Activated CD8-positive, alpha-beta T cell treated with anti-CD3 and anti-CD28 coated beads for 36 hours (primary cell): ENCODE results near the gene PLXNA1. TPM values are rescaled to one million over a fixed set of nuclear protein-coding genes. Genes with fewer than 3 reads are reported as not detected.

Source experiments
- ATAC-seq: fragments of 200-7000 bp; cut with Tn5 transposase; one replicate; pipeline ENCODE4 v1.10.0; 2021; ENCODE audit warnings: mild to moderate bottlenecking, moderate library complexity
- CTCF ChIA-PET: fragments of 350-600 bp; sonication (Branson Sonifier 250); formaldehyde crosslinking; loops from one replicate; lab custom pipeline; 2021; ENCODE audit warnings: antibody characterized with exemption; lab: Charles Lee
- POLR2A ChIA-PET: fragments of 350-600 bp; sonication (Branson Sonifier 250); formaldehyde crosslinking; loops from one replicate; lab custom pipeline; 2021; ENCODE audit warnings: antibody characterized with exemption; lab: Charles Lee
- DNase-seq: peaks from one replicate; pipeline ENCODE4 v3.0.0-alpha.2; 2020
- H3K27ac Mint-ChIP-seq: one replicate; pipeline ENCODE4 v1.8.0; 2021; ENCODE audit warnings: mild to moderate bottlenecking, mixed read lengths
- H3K27me3 Mint-ChIP-seq: one replicate; pipeline ENCODE4 v1.8.0; 2021; ENCODE audit warnings: mixed read lengths
- H3K36me3 Mint-ChIP-seq: one replicate; pipeline ENCODE4 v1.8.0; 2021; ENCODE audit warnings: low read depth, mixed read lengths
- H3K4me1 Mint-ChIP-seq: one replicate; pipeline ENCODE4 v1.8.0; 2021; ENCODE audit warnings: low read depth, mixed read lengths
- H3K4me3 Mint-ChIP-seq: one replicate; pipeline ENCODE4 v1.8.0; 2021; ENCODE audit warnings: mild to moderate bottlenecking, moderate library complexity, mixed read lengths
- H3K9me3 Mint-ChIP-seq: one replicate; pipeline ENCODE4 v1.8.0; 2021; ENCODE audit warnings: mixed read lengths
- intact Hi-C: fragments of 100-400 bp; cut with micrococcal nuclease; formaldehyde crosslinking; loops from one replicate; pipeline ENCODE4 v1.10.0; 2022
- total RNA-seq, 2 experiments: library from RNA; stranded (reverse); gene quantifications; one replicate each; pipeline ENCODE4 v1.2.3, GENCODE V29; 2021
- TF ChIP-seq, protein P1 (sequence below): fragments of 200-600 bp; IDR thresholded peaks from one replicate; pipeline ENCODE4 v1.8.0; 2022; ENCODE audit warnings: antibody characterized with exemption, mild to moderate bottlenecking

The PLXNA1 gene
- total RNA-seq, 2 experiments from 2014 or later = 5.1 to 6.6 TPM

DNA sequence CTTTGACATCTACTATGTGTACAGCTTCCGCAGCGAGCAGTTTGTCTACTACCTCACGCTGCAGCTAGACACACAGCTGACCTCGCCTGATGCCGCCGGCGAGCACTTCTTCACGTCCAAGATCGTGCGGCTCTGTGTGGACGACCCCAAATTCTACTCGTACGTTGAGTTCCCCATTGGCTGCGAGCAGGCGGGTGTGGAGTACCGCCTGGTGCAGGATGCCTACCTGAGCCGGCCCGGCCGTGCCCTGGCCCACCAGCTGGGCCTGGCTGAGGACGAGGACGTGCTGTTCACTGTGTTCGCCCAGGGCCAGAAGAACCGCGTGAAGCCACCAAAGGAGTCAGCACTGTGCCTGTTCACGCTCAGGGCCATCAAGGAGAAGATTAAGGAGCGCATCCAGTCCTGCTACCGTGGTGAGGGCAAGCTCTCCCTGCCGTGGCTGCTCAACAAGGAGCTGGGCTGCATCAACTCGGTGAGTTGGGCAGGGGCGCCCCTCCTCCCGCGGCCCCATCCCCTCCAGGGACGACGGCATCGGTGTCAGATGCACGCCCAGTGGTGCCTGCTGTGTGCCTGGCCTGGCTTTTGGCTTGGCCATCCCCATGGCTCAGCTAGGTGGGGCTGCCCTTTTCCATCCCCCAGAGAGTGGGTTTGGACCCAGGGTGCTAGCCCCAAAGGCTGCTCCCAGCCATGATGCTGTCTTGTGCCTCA, 6.6 kb downstream of the PLXNA1 start:
- no peaks in the 10 kb centered on the region for H3K27me3 Mint-ChIP-seq
- POLR2A ChIA-PET = no interaction called here
- intact Hi-C loops = no loop called here
- H3K27ac Mint-ChIP-seq = no peak overlapping the region
- DNase-seq = no peak
- ATAC-seq = no peak
- no peak overlapping the region for H3K4me3 Mint-ChIP-seq
- TF ChIP-seq, protein P1, sequence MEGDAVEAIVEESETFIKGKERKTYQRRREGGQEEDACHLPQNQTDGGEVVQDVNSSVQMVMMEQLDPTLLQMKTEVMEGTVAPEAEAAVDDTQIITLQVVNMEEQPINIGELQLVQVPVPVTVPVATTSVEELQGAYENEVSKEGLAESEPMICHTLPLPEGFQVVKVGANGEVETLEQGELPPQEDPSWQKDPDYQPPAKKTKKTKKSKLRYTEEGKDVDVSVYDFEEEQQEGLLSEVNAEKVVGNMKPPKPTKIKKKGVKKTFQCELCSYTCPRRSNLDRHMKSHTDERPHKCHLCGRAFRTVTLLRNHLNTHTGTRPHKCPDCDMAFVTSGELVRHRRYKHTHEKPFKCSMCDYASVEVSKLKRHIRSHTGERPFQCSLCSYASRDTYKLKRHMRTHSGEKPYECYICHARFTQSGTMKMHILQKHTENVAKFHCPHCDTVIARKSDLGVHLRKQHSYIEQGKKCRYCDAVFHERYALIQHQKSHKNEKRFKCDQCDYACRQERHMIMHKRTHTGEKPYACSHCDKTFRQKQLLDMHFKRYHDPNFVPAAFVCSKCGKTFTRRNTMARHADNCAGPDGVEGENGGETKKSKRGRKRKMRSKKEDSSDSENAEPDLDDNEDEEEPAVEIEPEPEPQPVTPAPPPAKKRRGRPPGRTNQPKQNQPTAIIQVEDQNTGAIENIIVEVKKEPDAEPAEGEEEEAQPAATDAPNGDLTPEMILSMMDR = no peak
- H3K36me3 Mint-ChIP-seq = no peaks in the 10 kb centered on the region
- H3K4me1 Mint-ChIP-seq = peaks cover 2% of the 10 kb centered on the region
- CTCF ChIA-PET = interaction anchor here (0.6 to 1.9 kb wide), 2 partner anchors 310 to 1068 kb away, joined by 3 to 6 read pairs; no protein-coding TSS in a partner anchor
- no peaks in the 10 kb centered on the region for H3K9me3 Mint-ChIP-seq

DNA sequence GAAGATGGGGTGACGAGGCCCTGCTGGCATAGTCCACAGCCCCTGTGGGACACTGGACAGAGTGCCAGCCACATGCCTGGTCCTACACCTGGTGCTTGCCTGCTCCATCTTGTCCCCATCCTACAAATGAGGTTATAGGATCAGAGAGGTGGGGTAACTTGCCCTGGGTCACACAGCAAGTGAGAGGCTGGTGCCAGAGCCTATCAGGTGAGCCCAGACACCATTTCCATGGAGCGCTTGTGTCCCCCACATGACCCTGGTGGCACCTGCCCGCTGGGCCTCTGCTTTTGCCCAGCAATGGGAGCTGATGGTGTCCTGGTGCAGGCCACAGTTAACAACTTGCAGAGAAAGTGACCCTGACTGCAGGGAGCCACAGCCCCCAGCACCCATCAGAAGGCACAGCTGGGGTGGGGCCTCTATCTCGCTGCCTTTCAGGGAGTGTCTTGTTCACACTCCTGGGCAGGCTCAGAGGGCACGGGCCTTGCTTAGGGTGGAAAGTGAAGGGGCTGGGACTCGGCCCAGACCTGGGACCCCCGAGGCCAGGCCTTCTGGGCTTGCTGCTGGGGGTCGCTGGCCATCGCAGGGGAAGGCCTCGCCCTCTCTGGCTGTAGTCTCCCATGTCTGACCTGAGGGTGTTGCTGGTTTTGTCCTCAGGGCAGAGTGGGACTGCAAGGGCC, 7.2 kb downstream of the PLXNA1 start:
- no peaks in the 10 kb centered on the region for H3K9me3 Mint-ChIP-seq
- no peak overlapping the region for H3K4me3 Mint-ChIP-seq
- ATAC-seq (no peak), DNase-seq (no peak)
- ChIA-PET CTCF (interaction anchor here (0.6 kb wide), 1 partner anchor 1069 kb away, joined by 3 read pairs; no protein-coding TSS in a partner anchor), POLR2A (no interaction called here)
- H3K4me1 Mint-ChIP-seq = peaks cover 2% of the 10 kb centered on the region
- intact Hi-C loops = no loop called here
- H3K36me3 Mint-ChIP-seq = no peaks in the 10 kb centered on the region
- H3K27ac Mint-ChIP-seq = no peak overlapping the region
- TF ChIP-seq, protein P1 = no peak
- no peaks in the 10 kb centered on the region for H3K27me3 Mint-ChIP-seq

DNA sequence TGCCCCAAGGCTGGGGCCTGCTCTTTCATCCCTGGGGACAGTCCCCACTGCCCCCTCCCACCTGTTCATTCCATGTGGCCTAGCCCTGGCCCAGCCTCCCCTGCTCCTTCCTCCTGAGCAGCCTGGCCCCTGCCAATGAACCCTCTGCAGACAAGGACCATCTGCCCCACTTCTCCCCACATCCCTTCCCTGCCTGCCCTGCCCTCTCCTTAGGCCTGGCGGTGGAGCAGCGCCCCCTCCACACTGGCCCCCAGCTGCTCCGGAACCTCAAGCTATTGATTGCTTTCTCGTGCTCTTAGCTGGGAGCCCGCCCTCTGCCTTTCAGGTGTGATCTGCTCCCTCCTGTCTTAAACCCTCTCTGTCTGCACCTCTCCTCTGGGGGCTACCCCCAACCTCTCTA, 8.0 kb downstream of the PLXNA1 start:
- intact Hi-C loops = no loop called here
- Mint-ChIP-seq H3K36me3 (no peaks in the 10 kb centered on the region), H3K4me1 (no peaks in the 10 kb centered on the region), H3K4me3 (no peak overlapping the region), H3K27ac (no peak overlapping the region), H3K9me3 (no peaks in the 10 kb centered on the region), H3K27me3 (no peaks in the 10 kb centered on the region)
- DNase-seq (no peak), ATAC-seq (no peak)
- CTCF ChIA-PET = no interaction called here
- TF ChIP-seq, protein P1 = no peak
- POLR2A ChIA-PET = no interaction called here

DNA sequence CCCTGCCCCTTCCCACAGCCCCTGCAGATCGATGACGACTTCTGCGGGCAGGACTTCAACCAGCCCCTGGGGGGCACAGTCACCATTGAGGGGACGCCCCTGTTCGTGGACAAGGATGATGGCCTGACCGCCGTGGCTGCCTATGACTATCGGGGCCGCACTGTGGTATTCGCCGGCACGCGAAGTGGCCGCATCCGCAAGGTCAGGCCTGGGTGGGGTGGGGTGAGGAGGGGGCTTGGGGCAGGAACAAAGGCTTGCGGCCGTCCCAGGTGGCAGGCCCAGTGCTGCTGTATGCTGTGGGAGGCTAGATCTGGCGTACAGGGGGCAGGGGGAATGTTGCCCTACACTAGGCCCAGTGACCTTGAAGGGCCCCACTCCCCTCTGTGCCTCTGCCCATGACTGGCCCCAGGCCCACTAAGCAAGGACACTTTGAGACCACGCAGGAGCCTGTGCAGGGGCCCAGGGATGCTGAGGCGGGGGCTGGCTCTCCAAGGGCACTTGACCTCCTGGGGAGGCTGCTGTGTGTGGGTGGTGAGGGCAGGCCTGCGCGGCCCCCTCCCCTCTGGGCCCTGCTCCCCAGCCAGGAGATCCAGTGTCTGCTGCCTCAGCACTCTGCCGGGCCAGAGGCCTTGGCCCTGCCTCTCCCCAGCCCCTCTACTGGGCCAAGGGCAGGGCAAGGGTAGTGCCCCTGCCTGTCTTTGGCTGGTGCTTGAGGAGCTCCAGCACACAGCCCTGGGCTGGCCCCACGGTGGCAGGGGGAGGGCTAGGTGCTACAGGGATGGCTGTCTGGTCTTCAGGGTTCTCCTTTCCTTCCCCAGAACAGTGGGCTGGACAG, 8.7 kb downstream of the PLXNA1 start:
- ATAC-seq (no peak), DNase-seq (no peak)
- no peak overlapping the region for H3K27ac Mint-ChIP-seq
- no peaks in the 10 kb centered on the region for H3K9me3 Mint-ChIP-seq
- no peak overlapping the region for H3K4me3 Mint-ChIP-seq
- H3K4me1 Mint-ChIP-seq = no peaks in the 10 kb centered on the region
- intact Hi-C loops = no loop called here
- TF ChIP-seq, protein P1 = no peak
- H3K27me3 Mint-ChIP-seq = no peaks in the 10 kb centered on the region
- CTCF ChIA-PET = no interaction called here
- POLR2A ChIA-PET = no interaction called here
- H3K36me3 Mint-ChIP-seq = no peaks in the 10 kb centered on the region
